AG09319 (cell line): ENCODE data around the gene STMP1.

Experiments
- DNase-seq: peaks from one replicate; pipeline ENCODE4 v3.0.0-alpha.2; 2010; ENCODE audit warnings: low read depth; ENCODE audit errors: extremely low read depth
- TF ChIP-seq, protein P1 (sequence below): IDR thresholded peaks from 2 replicates; pipeline ENCODE4 v1.5.1; 2011; ENCODE audit warnings: low read depth, mild to moderate bottlenecking, inconsistent platforms, low read length, moderate library complexity

Gene STMP1

DNA sequence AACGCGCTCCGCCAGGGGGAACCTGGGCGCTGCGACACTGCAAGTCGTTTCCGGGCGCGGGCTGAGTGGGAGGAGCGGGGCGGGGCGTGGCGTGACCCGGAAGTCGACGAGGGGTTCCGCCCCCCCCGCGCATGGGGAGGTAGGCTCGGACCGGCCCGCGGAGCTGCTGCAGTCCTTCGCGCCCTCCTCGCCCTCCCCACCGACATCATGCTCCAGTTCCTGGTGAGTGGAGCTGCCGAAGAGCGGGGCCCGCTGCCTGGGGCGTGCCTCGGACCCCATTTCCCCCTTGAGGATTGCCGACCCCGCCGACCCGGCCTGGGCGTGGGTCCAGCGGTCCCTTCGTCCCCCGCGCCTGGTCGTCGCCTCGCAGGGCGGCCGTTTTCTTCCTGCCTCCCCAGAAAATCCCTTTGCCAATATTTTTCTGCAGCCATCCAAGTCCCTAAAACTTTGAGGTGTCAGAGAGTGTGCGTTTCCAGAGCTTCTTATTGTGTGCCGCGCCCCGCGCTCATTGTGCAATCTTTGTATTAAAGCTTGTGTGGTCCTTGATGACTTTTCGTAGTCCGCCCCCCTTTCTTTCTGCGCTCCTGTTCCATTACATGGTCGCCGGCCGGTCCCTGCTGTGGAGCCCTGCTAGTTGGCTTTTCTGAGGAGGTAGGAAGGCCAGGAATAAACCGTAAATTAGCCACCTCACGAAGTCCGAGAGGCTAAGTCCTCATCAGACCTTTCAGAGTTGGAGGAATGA, at the start of gene STMP1:
TSS of gene STMP1 (plus strand) at position 142 of the 742 bp plus-strand sequence.
- DNase-seq: peak; percentile 90
- TF ChIP-seq, protein P1, sequence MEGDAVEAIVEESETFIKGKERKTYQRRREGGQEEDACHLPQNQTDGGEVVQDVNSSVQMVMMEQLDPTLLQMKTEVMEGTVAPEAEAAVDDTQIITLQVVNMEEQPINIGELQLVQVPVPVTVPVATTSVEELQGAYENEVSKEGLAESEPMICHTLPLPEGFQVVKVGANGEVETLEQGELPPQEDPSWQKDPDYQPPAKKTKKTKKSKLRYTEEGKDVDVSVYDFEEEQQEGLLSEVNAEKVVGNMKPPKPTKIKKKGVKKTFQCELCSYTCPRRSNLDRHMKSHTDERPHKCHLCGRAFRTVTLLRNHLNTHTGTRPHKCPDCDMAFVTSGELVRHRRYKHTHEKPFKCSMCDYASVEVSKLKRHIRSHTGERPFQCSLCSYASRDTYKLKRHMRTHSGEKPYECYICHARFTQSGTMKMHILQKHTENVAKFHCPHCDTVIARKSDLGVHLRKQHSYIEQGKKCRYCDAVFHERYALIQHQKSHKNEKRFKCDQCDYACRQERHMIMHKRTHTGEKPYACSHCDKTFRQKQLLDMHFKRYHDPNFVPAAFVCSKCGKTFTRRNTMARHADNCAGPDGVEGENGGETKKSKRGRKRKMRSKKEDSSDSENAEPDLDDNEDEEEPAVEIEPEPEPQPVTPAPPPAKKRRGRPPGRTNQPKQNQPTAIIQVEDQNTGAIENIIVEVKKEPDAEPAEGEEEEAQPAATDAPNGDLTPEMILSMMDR: peak; percentile 67

DNA sequence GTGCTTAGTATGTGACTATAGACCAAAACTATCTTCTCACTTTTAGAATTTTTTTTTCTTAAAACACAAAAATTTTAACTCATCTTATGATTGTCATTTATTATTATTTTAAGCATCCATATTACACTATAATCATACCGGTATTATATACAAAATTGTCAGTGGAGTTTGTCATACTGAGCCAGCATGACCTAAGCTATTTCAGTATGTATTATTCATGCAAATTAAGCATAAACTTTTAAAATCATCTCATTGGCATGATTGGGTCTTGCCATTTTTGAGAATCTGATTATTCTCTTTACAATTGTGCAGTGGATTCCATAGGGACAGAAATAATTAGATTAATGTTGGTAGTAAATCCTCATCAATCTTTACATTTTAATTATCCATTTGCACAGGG, 46.2 kb upstream of the STMP1 start:
- DNase-seq: no peak
- TF ChIP-seq, protein P1: no peak

DNA sequence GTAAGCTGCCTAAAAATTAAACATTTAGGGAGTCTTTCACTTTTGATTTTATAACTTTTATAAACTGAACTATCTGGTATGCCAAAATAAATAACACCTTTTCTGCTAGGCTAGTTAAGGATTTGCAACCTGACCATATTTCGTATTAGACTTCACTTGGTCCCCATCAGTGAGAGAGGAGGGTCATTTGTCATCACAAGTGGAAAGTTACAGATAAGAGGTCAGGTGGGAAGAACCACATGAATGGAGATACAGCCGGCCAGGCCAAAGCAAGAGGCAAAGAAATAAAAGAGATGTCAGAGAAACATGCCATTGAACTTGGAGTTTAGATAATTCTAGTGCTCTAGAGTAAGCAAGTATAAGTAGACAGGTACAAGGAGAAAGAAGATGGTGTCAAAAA, 44.5 kb upstream of the STMP1 start:
- TF ChIP-seq, protein P1: no peak
- no peak for DNase-seq

DNA sequence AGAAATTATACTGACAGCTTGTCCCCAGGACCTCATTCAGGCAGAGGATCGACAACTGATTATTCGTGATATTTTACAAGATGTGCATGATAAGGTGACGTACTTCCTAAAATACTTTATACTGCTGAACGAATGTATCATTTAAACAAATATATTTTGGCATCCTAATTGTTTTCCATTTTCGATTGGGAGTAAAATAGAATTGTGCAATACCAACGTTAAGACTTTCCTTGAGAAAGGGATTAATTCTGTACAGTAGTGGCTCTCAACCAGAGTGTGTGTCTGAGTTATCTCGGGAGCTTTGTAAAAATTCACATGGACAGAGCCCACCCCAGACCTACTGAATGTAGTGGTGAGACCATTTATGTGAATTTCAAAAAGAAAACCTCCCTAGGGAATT, 43.8 kb upstream of the STMP1 start:
- TF ChIP-seq, protein P1: no peak
- no peak for DNase-seq

DNA sequence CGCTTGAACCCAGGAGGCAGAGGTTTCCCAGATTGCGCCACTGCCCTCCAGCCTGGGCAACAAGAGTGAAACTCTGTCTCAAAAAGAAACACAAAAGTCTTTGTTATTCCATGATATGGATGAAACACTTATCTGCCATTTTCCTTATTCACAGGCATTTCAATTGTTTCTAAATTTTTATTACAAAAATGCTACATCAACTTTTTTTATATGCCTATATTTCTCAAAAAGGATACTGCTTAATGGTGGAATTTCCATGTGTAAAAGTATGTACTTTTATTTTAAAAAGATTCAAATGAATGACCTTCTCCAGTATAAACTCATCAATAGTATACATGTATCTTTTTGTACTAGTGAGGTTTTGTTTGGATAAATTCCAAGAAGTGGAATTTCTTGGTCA, 41.9 kb upstream of the STMP1 start:
- no peak for DNase-seq
- TF ChIP-seq, protein P1: no peak

DNA sequence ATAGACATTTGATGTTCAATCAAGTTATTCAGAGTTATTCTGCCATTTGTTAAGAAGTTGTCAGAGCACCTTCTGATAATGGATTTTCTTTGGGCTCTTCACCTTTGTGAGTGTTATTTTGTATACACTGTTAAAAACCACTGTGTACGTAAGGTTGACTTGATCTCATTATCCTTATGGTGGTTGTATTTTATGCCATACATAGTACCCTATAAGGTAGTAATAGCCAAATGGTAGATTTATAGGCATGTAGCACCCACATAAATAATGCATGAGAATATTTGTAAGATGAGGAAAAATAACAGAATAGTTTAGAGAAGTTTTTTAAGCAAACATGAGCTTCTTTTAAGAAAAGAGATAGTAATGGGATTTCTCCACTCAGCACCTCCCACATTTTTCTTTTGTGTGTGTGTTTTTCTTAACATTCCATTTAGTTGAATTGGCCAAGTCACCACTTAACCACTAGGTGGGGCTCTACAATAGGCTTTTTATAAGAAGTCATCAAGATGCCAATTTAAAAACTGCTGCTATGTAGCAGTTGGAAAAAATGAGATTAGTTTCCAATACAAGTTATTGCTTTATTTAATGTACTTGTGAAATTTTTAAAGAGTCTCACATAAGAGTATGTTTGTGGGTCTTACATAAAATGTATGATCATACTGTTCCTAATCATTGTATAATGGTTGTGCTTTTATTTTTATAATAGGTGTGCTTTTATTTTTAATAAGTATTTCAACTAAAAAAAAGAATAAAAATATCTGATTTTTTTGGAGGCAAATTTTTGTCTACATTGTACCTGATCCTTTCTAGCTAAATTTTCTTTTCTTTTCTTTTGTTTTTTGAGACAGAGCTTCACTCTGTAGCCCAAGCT, 41.1 kb upstream of the STMP1 start:
- TF ChIP-seq, protein P1: peak; percentile 80
- peak; percentile 75 for DNase-seq
